ENCODE results near the gene AP1B1. TPM values are rescaled to one million over a fixed set of nuclear protein-coding genes. Genes with fewer than 3 reads are reported as not detected.
A peak's percentile ranks its signal among the peaks of the same experiment; 100 is the strongest.

AP1B1 gene
- total RNA-seq, 1 experiment from 2014 or later = 101 TPM

DNA sequence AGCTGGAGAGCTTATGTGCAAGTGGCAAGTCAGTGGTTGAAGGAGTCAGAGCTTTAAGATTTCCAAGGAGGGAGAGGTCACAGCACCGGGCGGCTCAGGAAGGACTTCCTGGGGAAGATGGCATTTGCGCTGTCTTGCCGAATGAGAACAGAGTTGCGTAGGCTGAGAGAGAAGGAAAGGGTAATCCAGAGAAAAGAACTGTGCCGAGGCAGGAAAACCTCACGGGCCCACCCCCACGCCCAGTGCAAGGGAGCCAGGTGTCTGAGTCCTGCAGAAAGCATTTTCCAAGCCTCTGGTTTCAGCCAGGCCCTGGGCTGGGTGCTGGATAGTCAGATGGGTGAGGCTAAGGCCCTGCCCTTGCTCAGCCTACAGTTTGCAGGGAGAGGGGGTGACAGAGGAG lies 3.2 kb upstream of the AP1B1 start:
- no peak overlapping the region for H3K27ac Mint-ChIP-seq (ENCODE audit: unreplicated experiment)
- no peaks in the 10 kb centered on the region for H3K9me3 ChIP-seq
- DNase-seq = no peak
- no peaks in the 10 kb centered on the region for H3K27me3 ChIP-seq (replicated peaks; ENCODE audit: control insufficient read depth, insufficient read depth, low read length)
- no peak overlapping the region for H3K4me3 ChIP-seq (ENCODE audit: low read depth, low read length)
- H3K9me3 Mint-ChIP-seq (ENCODE audit: unreplicated experiment) = no peaks in the 10 kb centered on the region
- no peak overlapping the region for H3K4me3 Mint-ChIP-seq (ENCODE audit: unreplicated experiment)
- peaks cover 26% of the 10 kb centered on the region for H3K4me1 ChIP-seq
- CTCF ChIA-PET = interaction anchor here (0.7 kb wide), 1 partner anchor 111 kb away, joined by 9 read pairs; no protein-coding TSS in a partner anchor
- H3K36me3 ChIP-seq (ENCODE audit: control insufficient read depth, insufficient read depth, low read length) = no peaks in the 10 kb centered on the region
- H3K27me3 Mint-ChIP-seq (ENCODE audit: insufficient read depth, unreplicated experiment) = no peaks in the 10 kb centered on the region
- TF ChIP-seq, protein P1, sequence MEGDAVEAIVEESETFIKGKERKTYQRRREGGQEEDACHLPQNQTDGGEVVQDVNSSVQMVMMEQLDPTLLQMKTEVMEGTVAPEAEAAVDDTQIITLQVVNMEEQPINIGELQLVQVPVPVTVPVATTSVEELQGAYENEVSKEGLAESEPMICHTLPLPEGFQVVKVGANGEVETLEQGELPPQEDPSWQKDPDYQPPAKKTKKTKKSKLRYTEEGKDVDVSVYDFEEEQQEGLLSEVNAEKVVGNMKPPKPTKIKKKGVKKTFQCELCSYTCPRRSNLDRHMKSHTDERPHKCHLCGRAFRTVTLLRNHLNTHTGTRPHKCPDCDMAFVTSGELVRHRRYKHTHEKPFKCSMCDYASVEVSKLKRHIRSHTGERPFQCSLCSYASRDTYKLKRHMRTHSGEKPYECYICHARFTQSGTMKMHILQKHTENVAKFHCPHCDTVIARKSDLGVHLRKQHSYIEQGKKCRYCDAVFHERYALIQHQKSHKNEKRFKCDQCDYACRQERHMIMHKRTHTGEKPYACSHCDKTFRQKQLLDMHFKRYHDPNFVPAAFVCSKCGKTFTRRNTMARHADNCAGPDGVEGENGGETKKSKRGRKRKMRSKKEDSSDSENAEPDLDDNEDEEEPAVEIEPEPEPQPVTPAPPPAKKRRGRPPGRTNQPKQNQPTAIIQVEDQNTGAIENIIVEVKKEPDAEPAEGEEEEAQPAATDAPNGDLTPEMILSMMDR (IDR thresholded peaks at IDR 0.05; ENCODE audit: insufficient read depth in 1 of 2, low read depth in 1 of 2, low read length in 1 of 2, severe bottlenecking in 1 of 2, unreplicated experiment in 1 of 2) = no peak
- no TSS peak for BruUV-seq (replicated peaks)
- POLR2A ChIA-PET = no interaction called here
- intact Hi-C loops (cut with micrococcal nuclease; ENCODE audit: unreplicated experiment) = no loop called here
- H3K4me1 Mint-ChIP-seq (ENCODE audit: low read depth, unreplicated experiment) = peaks cover 5% of the 10 kb centered on the region
- H3K36me3 Mint-ChIP-seq (ENCODE audit: insufficient read depth, unreplicated experiment) = peaks cover 13% of the 10 kb centered on the region

DNA sequence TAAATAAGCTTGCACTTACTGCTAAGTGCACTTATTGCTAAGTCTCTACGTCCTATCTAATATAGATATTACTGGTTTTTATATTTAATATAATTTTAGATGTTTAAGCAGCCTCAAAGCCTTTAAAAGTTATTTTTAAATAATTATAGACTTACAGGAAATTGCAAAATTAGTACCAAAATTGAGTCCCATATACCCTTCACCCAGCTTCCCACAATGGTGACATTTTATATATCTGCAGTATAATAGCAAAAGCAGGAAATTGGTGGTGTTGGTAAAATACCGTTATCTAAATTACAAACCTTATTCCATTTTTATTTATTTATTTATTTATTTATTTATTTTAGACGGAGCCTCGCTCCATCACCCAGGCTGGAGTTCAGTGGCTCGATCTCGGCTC lies 1.9 kb upstream of the AP1B1 start:
- Mint-ChIP-seq H3K9me3 (ENCODE audit: unreplicated experiment) (no peaks in the 10 kb centered on the region), H3K4me3 (ENCODE audit: unreplicated experiment) (no peak overlapping the region), H3K27ac (ENCODE audit: unreplicated experiment) (no peak overlapping the region), H3K27me3 (ENCODE audit: insufficient read depth, unreplicated experiment) (no peaks in the 10 kb centered on the region), H3K36me3 (ENCODE audit: insufficient read depth, unreplicated experiment) (peaks cover 20% of the 10 kb centered on the region), H3K4me1 (ENCODE audit: low read depth, unreplicated experiment) (peaks cover 13% of the 10 kb centered on the region)
- H3K27me3 ChIP-seq (replicated peaks; ENCODE audit: control insufficient read depth, insufficient read depth, low read length) = no peaks in the 10 kb centered on the region
- no peaks in the 10 kb centered on the region for H3K36me3 ChIP-seq (ENCODE audit: control insufficient read depth, insufficient read depth, low read length)
- no peak overlapping the region for H3K4me3 ChIP-seq (ENCODE audit: low read depth, low read length)
- DNase-seq = no peak
- no peaks in the 10 kb centered on the region for H3K9me3 ChIP-seq
- BruUV-seq (replicated peaks) = no TSS peak
- TF ChIP-seq, protein P1 (IDR thresholded peaks at IDR 0.05; ENCODE audit: insufficient read depth in 1 of 2, low read depth in 1 of 2, low read length in 1 of 2, severe bottlenecking in 1 of 2, unreplicated experiment in 1 of 2) = no peak
- H3K4me1 ChIP-seq = peaks cover 39% of the 10 kb centered on the region
- POLR2A ChIA-PET = no interaction called here
- intact Hi-C loops (cut with micrococcal nuclease; ENCODE audit: unreplicated experiment) = no loop called here
- CTCF ChIA-PET = no interaction called here

GRCh38 chr22:29388759-29389090 lies 355 bp upstream of the AP1B1 start:
- BruUV-seq (replicated peaks) = no TSS peak
- no peaks in the 10 kb centered on the region for H3K9me3 Mint-ChIP-seq (ENCODE audit: unreplicated experiment)
- H3K4me1 ChIP-seq = peaks cover 55% of the 10 kb centered on the region
- no peak for DNase-seq
- peaks cover 21% of the 10 kb centered on the region for H3K4me1 Mint-ChIP-seq (ENCODE audit: low read depth, unreplicated experiment)
- TF ChIP-seq, protein P1 (IDR thresholded peaks at IDR 0.05; ENCODE audit: insufficient read depth in 1 of 2, low read depth in 1 of 2, low read length in 1 of 2, severe bottlenecking in 1 of 2, unreplicated experiment in 1 of 2) = no peak
- H3K36me3 ChIP-seq (ENCODE audit: control insufficient read depth, insufficient read depth, low read length) = no peaks in the 10 kb centered on the region; the same call in 1 of the 2 replicates
- H3K36me3 Mint-ChIP-seq (ENCODE audit: insufficient read depth, unreplicated experiment) = peaks cover 28% of the 10 kb centered on the region
- ChIA-PET CTCF (interaction anchor here (0.8 to 1.4 kb wide), 3 partner anchors 16 to 165 kb away, joined by 3 to 7 read pairs (median 4); partner anchors contain the start of gene THOC5), POLR2A (interaction anchor here (0.6 to 1.0 kb wide), 2 partner anchors 18 to 20 kb away, joined by 3 to 8 read pairs; no protein-coding TSS in a partner anchor)
- H3K27me3 Mint-ChIP-seq (ENCODE audit: insufficient read depth, unreplicated experiment) = no peaks in the 10 kb centered on the region
- no peaks in the 10 kb centered on the region for H3K9me3 ChIP-seq
- H3K4me3 ChIP-seq (ENCODE audit: low read depth, low read length) = peak overlapping the region; percentile 73
- intact Hi-C loops (cut with micrococcal nuclease; ENCODE audit: unreplicated experiment) = no loop called here
- H3K27me3 ChIP-seq (replicated peaks; ENCODE audit: control insufficient read depth, insufficient read depth, low read length) = no peaks in the 10 kb centered on the region
- peak overlapping the region; percentile 92 for H3K27ac Mint-ChIP-seq (ENCODE audit: unreplicated experiment)
- H3K4me3 Mint-ChIP-seq (ENCODE audit: unreplicated experiment) = peak overlapping the region; percentile 88
